AG20443 (cell line): ENCODE data around the gene RANBP1.
A peak's percentile ranks its signal among the peaks of the same experiment; 100 is the strongest.

Experiments used
- DNase-seq: peaks from one replicate; pipeline ENCODE4 v3.0.0; 2012; ENCODE audit warnings: low spot score, mixed read lengths

The RANBP1 gene

GRCh38 chr22:20107951-20108756 is 7.8 kb upstream of the RANBP1 start:
- DNase-seq: no peak

GRCh38 chr22:20108757-20109230 is 7.1 kb upstream of the RANBP1 start:
- no peak for DNase-seq

DNA sequence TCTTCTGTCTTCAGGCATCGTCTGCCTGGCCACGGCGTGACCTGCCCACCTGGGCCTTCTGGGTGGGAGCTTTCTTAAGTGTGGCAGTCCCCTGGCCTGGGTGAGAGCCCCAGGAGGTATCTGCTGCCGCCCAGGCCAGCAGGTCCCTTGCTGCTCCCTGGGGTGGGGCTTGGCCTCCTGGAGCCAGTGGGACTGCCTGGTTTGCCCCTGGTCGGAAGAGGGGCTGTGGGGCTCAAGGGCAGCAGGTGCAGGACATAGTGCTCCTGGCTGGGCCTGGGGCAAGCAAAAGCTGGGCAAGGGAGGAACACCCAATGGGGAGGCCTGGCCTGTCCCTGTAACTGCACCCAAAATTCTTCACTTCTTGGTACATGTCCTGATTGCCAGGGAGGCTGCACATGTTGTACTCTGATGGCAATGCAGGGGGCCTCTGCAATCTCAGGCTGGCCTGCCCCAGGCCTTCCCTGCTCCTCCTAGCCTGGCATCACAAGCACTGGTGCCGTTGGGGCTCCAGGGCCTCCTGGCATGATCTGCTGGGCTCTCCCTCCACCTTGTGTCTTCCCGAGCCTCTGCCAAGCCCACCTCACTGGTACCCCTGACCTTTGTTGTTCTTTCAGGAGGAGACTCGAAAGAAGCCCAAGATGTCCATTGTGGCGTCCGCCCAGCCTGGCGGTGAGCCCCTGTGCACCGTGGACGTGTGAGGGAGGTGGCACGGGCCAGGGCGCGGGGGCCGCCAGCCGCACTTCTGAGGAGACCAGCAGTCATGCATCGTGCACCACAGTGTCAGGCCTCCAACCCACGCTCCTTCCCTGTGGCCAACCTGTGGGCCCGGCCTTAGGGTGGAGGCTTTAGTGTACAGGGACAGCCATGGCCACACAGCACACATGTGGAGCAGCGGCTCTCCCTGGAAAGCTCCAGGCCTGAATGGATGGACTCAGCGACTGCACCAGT is 6.2 kb upstream of the RANBP1 start:
- DNase-seq: no peak

- DNase-seq: no peak
Observed at GRCh38 chr22:20110359-20110985, 5.4 kb upstream of the RANBP1 start.

DNA sequence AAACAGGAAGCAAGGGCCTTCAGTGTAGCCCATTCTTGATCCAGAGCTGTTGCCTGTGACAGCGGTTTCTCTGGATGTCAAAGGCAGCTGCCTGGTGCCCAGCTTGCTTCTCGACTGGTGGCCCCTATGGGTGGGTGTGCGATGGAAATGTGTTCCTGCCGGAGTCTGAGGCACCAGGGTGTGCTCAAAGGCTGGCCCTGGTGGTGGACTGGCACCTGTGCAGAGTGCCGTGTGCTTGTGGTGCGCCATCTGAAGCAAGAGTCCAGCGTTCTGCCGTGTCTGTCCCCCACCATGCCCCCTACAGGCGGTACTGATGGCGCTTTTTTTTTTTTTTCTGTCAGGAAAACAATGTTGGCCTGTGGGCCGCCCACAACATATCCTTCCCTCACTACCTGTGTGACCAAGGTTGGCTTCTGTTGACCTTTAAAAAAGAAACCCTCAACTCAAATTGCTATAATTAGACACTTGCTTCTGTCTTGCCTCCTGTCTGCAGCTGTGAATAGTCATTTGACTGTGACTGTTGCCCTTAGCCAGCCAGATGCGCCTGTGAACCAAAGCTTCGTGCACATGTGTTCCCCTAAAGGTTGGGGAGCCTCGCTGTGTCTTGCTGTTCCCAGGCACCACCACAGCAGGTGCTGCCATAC is 4.7 kb upstream of the RANBP1 start:
- DNase-seq: peak; percentile 49

GRCh38 chr22:20111689-20112622 is 3.9 kb upstream of the RANBP1 start:
- no peak for DNase-seq

GRCh38 chr22:20112623-20113511 is 3.0 kb upstream of the RANBP1 start:
- DNase-seq: no peak

DNA sequence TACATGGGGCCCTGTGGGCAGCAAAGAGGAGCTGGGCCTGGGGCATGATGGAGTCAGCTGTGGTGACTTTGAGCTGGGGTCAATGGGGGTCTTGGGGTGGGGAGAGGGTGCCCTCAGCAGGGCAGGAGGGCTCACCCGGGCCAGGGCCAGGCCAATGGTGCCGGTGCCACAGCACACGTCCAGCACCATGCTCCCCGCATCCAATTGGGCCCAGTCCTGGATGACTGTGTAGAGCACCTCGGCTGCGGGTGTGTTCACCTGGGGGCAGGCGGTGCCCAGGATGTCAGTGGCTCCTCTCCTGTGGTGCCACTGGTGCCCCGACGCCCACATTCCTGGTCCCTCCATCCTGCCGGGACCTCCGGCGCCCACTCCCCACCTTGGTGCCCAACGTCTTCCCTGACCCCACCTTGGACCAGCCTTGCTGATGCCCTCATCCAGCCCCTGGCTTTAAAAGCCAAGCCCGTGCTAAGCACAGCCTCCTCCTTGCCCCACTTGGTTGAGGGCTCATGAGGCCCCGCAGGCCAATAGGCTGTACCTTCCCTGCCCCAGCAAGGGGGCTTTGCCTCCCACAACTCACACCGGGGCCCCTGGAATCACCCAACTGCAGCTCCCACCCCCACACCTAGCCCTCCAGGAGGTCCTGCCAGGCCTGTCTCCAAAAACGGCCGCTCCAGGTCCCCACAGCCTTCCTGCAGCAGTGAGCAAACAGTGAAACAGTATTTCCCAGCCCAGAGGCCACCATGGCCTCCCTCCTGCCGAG is 2.2 kb upstream of the RANBP1 start:
- no peak for DNase-seq

GRCh38 chr22:20114506-20115475 is 1.1 kb upstream of the RANBP1 start:
- DNase-seq: no peak

- no peak for DNase-seq
Observed at GRCh38 chr22:20116376-20116950, 559 bp downstream of the RANBP1 start.

DNA sequence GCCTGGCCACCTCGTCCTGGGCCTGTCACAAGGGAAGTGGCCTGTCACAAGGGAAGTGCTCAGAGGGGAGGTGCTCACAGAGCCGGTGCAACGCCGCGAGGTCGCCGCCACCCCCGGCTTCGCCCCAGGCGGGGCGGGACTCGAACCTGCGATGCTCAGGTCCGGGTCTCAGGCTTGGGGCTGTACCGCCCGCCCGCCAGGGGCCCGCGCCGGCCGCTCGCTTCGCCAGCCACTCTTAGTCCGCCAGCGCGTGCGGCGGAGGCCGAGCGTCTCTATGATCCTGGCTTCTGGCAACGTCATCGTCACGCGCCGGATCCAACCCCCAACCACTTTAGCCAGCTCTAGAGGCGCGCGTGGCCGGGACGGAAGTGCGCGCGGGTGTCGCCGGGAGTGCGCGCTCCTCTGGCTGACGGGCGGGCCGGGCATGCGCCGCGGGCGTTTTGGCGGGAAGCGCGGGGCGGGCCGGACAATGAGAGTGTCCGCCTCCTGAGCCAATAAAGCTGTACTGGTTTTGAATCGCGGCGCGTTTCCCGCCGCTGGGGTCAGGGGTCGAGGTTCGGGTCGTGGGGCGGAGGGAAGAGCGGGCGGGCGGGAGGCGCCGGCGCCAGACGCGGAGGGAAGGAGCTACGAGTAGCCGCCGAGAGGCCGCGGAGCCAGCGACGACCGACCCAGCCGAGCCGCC is 1.2 kb downstream of the RANBP1 start, which contains the start of gene TRMT2A:
TSS of gene TRMT2A (minus strand) at position 276 of the 682 bp plus-strand sequence. CDS start 320 bp downstream, outside the sequence.
- DNase-seq: peak; percentile 99

GRCh38 chr22:20117633-20118299 is 1.9 kb downstream of the RANBP1 start:
- peak; percentile 45 for DNase-seq

GRCh38 chr22:20118300-20119020 is 2.6 kb downstream of the RANBP1 start:
- no peak for DNase-seq

- DNase-seq: no peak
Observed at GRCh38 chr22:20121856-20122415, 6.0 kb downstream of the RANBP1 start.
